ENCODE results near the gene MEPE. TPM values are rescaled to one million over a fixed set of nuclear protein-coding genes. Genes with fewer than 3 reads are reported as not detected.

MEPE gene
- polyA plus RNA-seq, 1 donor from 2014 or later: not detected

DNA sequence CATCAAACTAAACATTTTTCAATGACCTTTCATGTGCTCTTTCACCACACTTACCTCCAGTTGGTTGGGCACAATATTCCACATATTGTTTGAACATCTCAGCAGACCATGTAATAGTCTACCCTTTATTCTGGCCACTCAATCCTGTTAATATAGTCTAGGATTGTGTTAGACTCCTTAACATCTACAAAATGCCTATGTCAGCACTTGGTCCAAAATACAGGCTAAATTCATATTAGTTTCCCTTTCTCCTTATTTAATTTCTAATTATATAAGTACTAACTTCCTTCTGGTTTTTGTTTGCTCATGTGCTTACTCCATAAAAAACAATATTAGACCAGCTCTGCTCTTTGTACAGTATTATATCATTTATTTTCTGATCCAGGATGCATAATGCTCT is 21.1 kb downstream of the MEPE start:
- Histone ChIP-seq H3K4me2 (ENCODE audit: low read length) (no peak overlapping the region), H3K27ac (ENCODE audit: low read length) (no peak overlapping the region), H3K9me2 (ENCODE audit: insufficient read depth, low read length) (no peaks in the 10 kb centered on the region), H4K20me1 (ENCODE audit: insufficient read depth) (no peaks in the 10 kb centered on the region), H3F3A (ENCODE audit: insufficient read depth, low read length, poor library complexity, severe bottlenecking) (no peaks in the 10 kb centered on the region), H3K9me3 (ENCODE audit: low read length) (no peaks in the 10 kb centered on the region), H3K4me3 (ENCODE audit: low read length) (no peak overlapping the region), H3K9ac (ENCODE audit: low read length) (no peak overlapping the region), H3K36me3 (ENCODE audit: insufficient read depth, low read length) (no peaks in the 10 kb centered on the region), H3K79me2 (replicated peaks; ENCODE audit: insufficient read depth, low read length) (no peaks in the 10 kb centered on the region), H2AFZ (ENCODE audit: low read depth, low read length) (no peak overlapping the region), H3K27me3 (ENCODE audit: insufficient read depth, low read depth, low read length) (no peaks in the 10 kb centered on the region)
- TF ChIP-seq SMC3 (conservative IDR thresholded peaks at IDR 0.05; ENCODE audit: poor library complexity) (no peak), EZH2 (IDR thresholded peaks at IDR 0.05; ENCODE audit: borderline replicate concordance, insufficient read depth, low read length, poor library complexity, severe bottlenecking) (no peak), EP300 (conservative IDR thresholded peaks at IDR 0.05; ENCODE audit: poor library complexity, severe bottlenecking) (no peak), POLR2AphosphoS5 (IDR thresholded peaks at IDR 0.05) (no peak), RAD21 (conservative IDR thresholded peaks at IDR 0.05) (no peak), MXI1 (conservative IDR thresholded peaks at IDR 0.05; ENCODE audit: poor library complexity, severe bottlenecking) (no peak), TAF1 (IDR thresholded peaks at IDR 0.05; ENCODE audit: low read depth) (no peak)
- TF ChIP-seq, protein P1, sequence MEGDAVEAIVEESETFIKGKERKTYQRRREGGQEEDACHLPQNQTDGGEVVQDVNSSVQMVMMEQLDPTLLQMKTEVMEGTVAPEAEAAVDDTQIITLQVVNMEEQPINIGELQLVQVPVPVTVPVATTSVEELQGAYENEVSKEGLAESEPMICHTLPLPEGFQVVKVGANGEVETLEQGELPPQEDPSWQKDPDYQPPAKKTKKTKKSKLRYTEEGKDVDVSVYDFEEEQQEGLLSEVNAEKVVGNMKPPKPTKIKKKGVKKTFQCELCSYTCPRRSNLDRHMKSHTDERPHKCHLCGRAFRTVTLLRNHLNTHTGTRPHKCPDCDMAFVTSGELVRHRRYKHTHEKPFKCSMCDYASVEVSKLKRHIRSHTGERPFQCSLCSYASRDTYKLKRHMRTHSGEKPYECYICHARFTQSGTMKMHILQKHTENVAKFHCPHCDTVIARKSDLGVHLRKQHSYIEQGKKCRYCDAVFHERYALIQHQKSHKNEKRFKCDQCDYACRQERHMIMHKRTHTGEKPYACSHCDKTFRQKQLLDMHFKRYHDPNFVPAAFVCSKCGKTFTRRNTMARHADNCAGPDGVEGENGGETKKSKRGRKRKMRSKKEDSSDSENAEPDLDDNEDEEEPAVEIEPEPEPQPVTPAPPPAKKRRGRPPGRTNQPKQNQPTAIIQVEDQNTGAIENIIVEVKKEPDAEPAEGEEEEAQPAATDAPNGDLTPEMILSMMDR (IDR thresholded peaks at IDR 0.05; ENCODE audit: poor library complexity, severe bottlenecking): no peak
- TF ChIP-seq, protein P2, sequence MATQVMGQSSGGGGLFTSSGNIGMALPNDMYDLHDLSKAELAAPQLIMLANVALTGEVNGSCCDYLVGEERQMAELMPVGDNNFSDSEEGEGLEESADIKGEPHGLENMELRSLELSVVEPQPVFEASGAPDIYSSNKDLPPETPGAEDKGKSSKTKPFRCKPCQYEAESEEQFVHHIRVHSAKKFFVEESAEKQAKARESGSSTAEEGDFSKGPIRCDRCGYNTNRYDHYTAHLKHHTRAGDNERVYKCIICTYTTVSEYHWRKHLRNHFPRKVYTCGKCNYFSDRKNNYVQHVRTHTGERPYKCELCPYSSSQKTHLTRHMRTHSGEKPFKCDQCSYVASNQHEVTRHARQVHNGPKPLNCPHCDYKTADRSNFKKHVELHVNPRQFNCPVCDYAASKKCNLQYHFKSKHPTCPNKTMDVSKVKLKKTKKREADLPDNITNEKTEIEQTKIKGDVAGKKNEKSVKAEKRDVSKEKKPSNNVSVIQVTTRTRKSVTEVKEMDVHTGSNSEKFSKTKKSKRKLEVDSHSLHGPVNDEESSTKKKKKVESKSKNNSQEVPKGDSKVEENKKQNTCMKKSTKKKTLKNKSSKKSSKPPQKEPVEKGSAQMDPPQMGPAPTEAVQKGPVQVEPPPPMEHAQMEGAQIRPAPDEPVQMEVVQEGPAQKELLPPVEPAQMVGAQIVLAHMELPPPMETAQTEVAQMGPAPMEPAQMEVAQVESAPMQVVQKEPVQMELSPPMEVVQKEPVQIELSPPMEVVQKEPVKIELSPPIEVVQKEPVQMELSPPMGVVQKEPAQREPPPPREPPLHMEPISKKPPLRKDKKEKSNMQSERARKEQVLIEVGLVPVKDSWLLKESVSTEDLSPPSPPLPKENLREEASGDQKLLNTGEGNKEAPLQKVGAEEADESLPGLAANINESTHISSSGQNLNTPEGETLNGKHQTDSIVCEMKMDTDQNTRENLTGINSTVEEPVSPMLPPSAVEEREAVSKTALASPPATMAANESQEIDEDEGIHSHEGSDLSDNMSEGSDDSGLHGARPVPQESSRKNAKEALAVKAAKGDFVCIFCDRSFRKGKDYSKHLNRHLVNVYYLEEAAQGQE (IDR thresholded peaks at IDR 0.05; ENCODE audit: borderline replicate concordance): no peak

DNA sequence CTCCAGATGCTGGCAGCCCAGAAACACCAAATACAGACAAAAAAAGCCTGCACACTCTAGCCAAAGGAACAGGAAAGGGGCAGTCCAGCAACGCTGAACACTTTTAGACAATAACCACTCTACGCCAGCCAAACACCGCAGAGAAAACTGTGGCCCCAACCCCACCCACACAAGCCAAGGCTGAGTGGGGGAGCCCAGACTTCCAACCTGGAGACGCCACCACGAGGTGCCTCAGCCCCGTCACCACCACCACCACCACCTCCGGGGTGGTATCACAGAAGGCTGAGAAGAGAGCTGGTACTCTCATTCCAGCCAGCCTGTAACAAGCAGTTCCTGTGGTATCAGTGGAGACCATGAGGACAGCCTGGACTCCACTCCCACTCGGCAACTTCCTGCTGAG is 22.8 kb downstream of the MEPE start:
- no peak overlapping the region for H3K27ac ChIP-seq (ENCODE audit: low read length)
- H4K20me1 ChIP-seq (ENCODE audit: insufficient read depth): no peaks in the 10 kb centered on the region
- no peaks in the 10 kb centered on the region for H3K9me2 ChIP-seq (ENCODE audit: insufficient read depth, low read length)
- H3K36me3 ChIP-seq (ENCODE audit: insufficient read depth, low read length): no peaks in the 10 kb centered on the region
- H3K9ac ChIP-seq (ENCODE audit: low read length): no peak overlapping the region
- TF ChIP-seq TAF1 (IDR thresholded peaks at IDR 0.05; ENCODE audit: low read depth): no peak
- TF ChIP-seq, protein P1 (IDR thresholded peaks at IDR 0.05; ENCODE audit: poor library complexity, severe bottlenecking): no peak
- TF ChIP-seq, protein P2 (IDR thresholded peaks at IDR 0.05; ENCODE audit: borderline replicate concordance): no peak
- no peak for TF ChIP-seq POLR2AphosphoS5 (IDR thresholded peaks at IDR 0.05)
- no peak for TF ChIP-seq MXI1 (conservative IDR thresholded peaks at IDR 0.05; ENCODE audit: poor library complexity, severe bottlenecking)
- no peak for TF ChIP-seq RAD21 (conservative IDR thresholded peaks at IDR 0.05)
- no peak for TF ChIP-seq SMC3 (conservative IDR thresholded peaks at IDR 0.05; ENCODE audit: poor library complexity)
- no peak for TF ChIP-seq EP300 (conservative IDR thresholded peaks at IDR 0.05; ENCODE audit: poor library complexity, severe bottlenecking)
- TF ChIP-seq EZH2 (IDR thresholded peaks at IDR 0.05; ENCODE audit: borderline replicate concordance, insufficient read depth, low read length, poor library complexity, severe bottlenecking): no peak
- no peaks in the 10 kb centered on the region for H3K9me3 ChIP-seq (ENCODE audit: low read length)
- no peaks in the 10 kb centered on the region for H3F3A ChIP-seq (ENCODE audit: insufficient read depth, low read length, poor library complexity, severe bottlenecking)
- no peak overlapping the region for H2AFZ ChIP-seq (ENCODE audit: low read depth, low read length)
- H3K4me2 ChIP-seq (ENCODE audit: low read length): no peak overlapping the region
- H3K79me2 ChIP-seq (replicated peaks; ENCODE audit: insufficient read depth, low read length): no peaks in the 10 kb centered on the region
- H3K4me3 ChIP-seq (ENCODE audit: low read length): no peak overlapping the region
- no peaks in the 10 kb centered on the region for H3K27me3 ChIP-seq (ENCODE audit: insufficient read depth, low read depth, low read length)
